ENCODE data around the gene NOP56.

- TF ChIP-seq CTCF (conservative IDR thresholded peaks at IDR 0.05; ENCODE audit: low read depth, low read length), result no peak
- TF ChIP-seq MAFK (IDR thresholded peaks at IDR 0.05; ENCODE audit: low read depth, low read length), result no peak
- TF ChIP-seq POLR2A (IDR thresholded peaks at IDR 0.05; ENCODE audit: low read depth, low read length), result no peak
- no peak for TF ChIP-seq RAD21 (IDR thresholded peaks at IDR 0.05; ENCODE audit: low read length)
- TF ChIP-seq RCOR1 (IDR thresholded peaks at IDR 0.05; ENCODE audit: insufficient replicate concordance, low read length), result no peak
- no peak for TF ChIP-seq RFX5 (IDR thresholded peaks at IDR 0.05; ENCODE audit: low read depth, low read length)
- TF ChIP-seq, protein P1, sequence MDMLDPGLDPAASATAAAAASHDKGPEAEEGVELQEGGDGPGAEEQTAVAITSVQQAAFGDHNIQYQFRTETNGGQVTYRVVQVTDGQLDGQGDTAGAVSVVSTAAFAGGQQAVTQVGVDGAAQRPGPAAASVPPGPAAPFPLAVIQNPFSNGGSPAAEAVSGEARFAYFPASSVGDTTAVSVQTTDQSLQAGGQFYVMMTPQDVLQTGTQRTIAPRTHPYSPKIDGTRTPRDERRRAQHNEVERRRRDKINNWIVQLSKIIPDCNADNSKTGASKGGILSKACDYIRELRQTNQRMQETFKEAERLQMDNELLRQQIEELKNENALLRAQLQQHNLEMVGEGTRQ (IDR thresholded peaks at IDR 0.05; ENCODE audit: low read depth, low read length), result no peak
- no peak for TF ChIP-seq NFE2L2 (IDR thresholded peaks at IDR 0.05; ENCODE audit: low read depth, low read length)
Measured at GRCh38 chr20:2656471-2657117, 4.2 kb downstream of the NOP56 start.
